Peyer's patch (tissue), 4 donors: ENCODE measurements around the gene GALC.

Source experiments
- CTCF ChIP-seq, 6 experiments: fragments of 450-650 bp in 4 of 6; fragments of 200-600 bp in 2 of 6; sonication (generic) in 1 of 6; IDR thresholded peaks; one replicate each; pipeline ENCODE4 v1.5.1; 2017 to 2019; ENCODE audit warnings: antibody characterized with exemption in 6 of 6, mild to moderate bottlenecking in 3 of 6, moderate library complexity in 1 of 6
- POLR2A ChIP-seq, 2 donors: fragments of 450-650 bp; IDR thresholded peaks; one replicate each; pipeline ENCODE4 v1.5.1; 2017; ENCODE audit warnings: antibody characterized with exemption in 2 of 2, mild to moderate bottlenecking in 2 of 2, moderate library complexity in 2 of 2

- TF ChIP-seq POLR2A (IDR thresholded peaks at IDR 0.05) (no peak), CTCF (IDR thresholded peaks at IDR 0.05) (no peak)
These were observed 3.3 kb upstream of the GALC start for GRCh38 chr14:87996291-87996592.
